Neuronal stem cell (in vitro differentiated cells): ENCODE results near the gene G6PC2.

Source experiments
- DNase-seq: peaks from one replicate; pipeline ENCODE4 v3.0.0-alpha.2; 2013; ENCODE audit warnings: low spot score
- H2AFZ ChIP-seq: one replicate; pipeline ENCODE4 v1.6.1; 2013; ENCODE audit warnings: mild to moderate bottlenecking, low read length, inconsistent platforms
- H2AK5ac ChIP-seq: 2 replicates; pipeline ENCODE4 v1.6.1; 2013; ENCODE audit warnings: low read depth, mild to moderate bottlenecking, inconsistent platforms, low read length, moderate library complexity, mixed read lengths
- H2BK120ac ChIP-seq: 2 replicates; pipeline ENCODE4 v1.6.1; 2013; ENCODE audit warnings: low read depth, mild to moderate bottlenecking, inconsistent platforms, low read length, moderate library complexity, mixed read lengths
- H2BK12ac ChIP-seq: one replicate; pipeline ENCODE4 v1.6.1; 2013; ENCODE audit warnings: low read length, inconsistent platforms
- H2BK15ac ChIP-seq: 2 replicates; pipeline ENCODE4 v1.6.1; 2013; ENCODE audit warnings: mild to moderate bottlenecking, low read length, inconsistent platforms, mixed read lengths
- H2BK5ac ChIP-seq: one replicate; pipeline ENCODE4 v1.6.1; 2013; ENCODE audit warnings: inconsistent platforms, mild to moderate bottlenecking, low read length, moderate library complexity
- H3K14ac ChIP-seq: one replicate; pipeline ENCODE4 v1.6.1; 2013; ENCODE audit warnings: low read length, inconsistent platforms
- H3K18ac ChIP-seq: 2 replicates; pipeline ENCODE4 v1.6.1; 2013; ENCODE audit warnings: low read length, inconsistent platforms
- H3K23ac ChIP-seq: 2 replicates; pipeline ENCODE4 v1.6.1; 2013; ENCODE audit warnings: low read depth, mild to moderate bottlenecking, mixed read lengths, low read length, inconsistent platforms; ENCODE audit not compliant: poor library complexity
- H3K27ac ChIP-seq: replicated peaks from 3 replicates; pipeline ENCODE4 v1.5.1; 2013; ENCODE audit warnings: low read length, inconsistent platforms
- H3K27me3 ChIP-seq, 3 experiments: 2 replicates each; pipeline ENCODE4 v1.6.1; 2013; ENCODE audit warnings: low read length in 3 of 3, mild to moderate bottlenecking in 2 of 3, inconsistent platforms in 1 of 3, low read depth in 1 of 3, mixed read lengths in 1 of 3, moderate library complexity in 1 of 3; ENCODE audit not compliant: control insufficient read depth in 3 of 3, insufficient read depth in 3 of 3
- H3K36me3 ChIP-seq, 2 donors: replicated peaks in 1 of 2; 2 replicates each; pipeline ENCODE4 v1.6.1; 2013; ENCODE audit warnings: low read length in 2 of 2; ENCODE audit not compliant: control insufficient read depth in 2 of 2, insufficient read depth in 2 of 2
- H3K4ac ChIP-seq: 2 replicates; pipeline ENCODE4 v1.6.1; 2013; ENCODE audit warnings: inconsistent platforms, mild to moderate bottlenecking, low read length, moderate library complexity
- H3K4me1 ChIP-seq, 2 donors: 1 replicate in 1 of 2; 2 replicates in 1 of 2; pipeline ENCODE4 v1.6.1; 2013; ENCODE audit warnings: low read length in 2 of 2, low read depth in 1 of 2; ENCODE audit not compliant: control insufficient read depth in 2 of 2, insufficient read depth in 1 of 2
- H3K4me2 ChIP-seq: one replicate; pipeline ENCODE4 v1.6.1; 2013; ENCODE audit warnings: mild to moderate bottlenecking, low read length, inconsistent platforms; ENCODE audit not compliant: insufficient read depth, poor library complexity, severe bottlenecking
- H3K4me3 ChIP-seq, 2 donors: 2 replicates each; pipeline ENCODE4 v1.5.1; 2013; ENCODE audit warnings: low read length in 2 of 2, mild to moderate bottlenecking in 2 of 2, inconsistent platforms in 1 of 2, moderate library complexity in 1 of 2
- H3K79me1 ChIP-seq: one replicate; pipeline ENCODE4 v1.6.1; 2013; ENCODE audit warnings: low read depth, mild to moderate bottlenecking, inconsistent platforms, low read length, moderate library complexity
- H3K9ac ChIP-seq: one replicate; pipeline ENCODE4 v1.6.1; 2013; ENCODE audit warnings: mild to moderate bottlenecking, low read depth, low read length, inconsistent platforms; ENCODE audit not compliant: poor library complexity
- H3K9me3 ChIP-seq, 2 donors: replicated peaks in 1 of 2; 2 replicates each; pipeline versions ENCODE3 to v1.6.1; 2013; ENCODE audit warnings: low read length in 2 of 2, mild to moderate bottlenecking in 2 of 2, inconsistent platforms in 1 of 2, low read depth in 1 of 2, mixed read lengths in 1 of 2, moderate library complexity in 1 of 2; ENCODE audit not compliant: control insufficient read depth in 2 of 2, insufficient read depth in 1 of 2
- H4K8ac ChIP-seq: one replicate; pipeline ENCODE4 v1.6.1; 2013; ENCODE audit warnings: low read depth, mild to moderate bottlenecking, inconsistent platforms, low read length, moderate library complexity
- H4K91ac ChIP-seq: one replicate; pipeline ENCODE4 v1.6.1; 2013; ENCODE audit warnings: low read length, low read depth, mild to moderate bottlenecking, inconsistent platforms; ENCODE audit not compliant: poor library complexity
- WGBS, 2 donors: extraction: QIAGEN DNeasy Blood & Tissue Kit; methylation state at CpG; one replicate each; pipeline ENCODE4 v1.1.7; 2013; ENCODE audit warnings: missing lambda C conversion rate in 2 of 2, mixed read lengths in 1 of 2; ENCODE audit not compliant: insufficient read length in 2 of 2, insufficient replicate concordance in 1 of 2; ENCODE audit errors: extremely low coverage in 2 of 2; 5-methylcytosine and 5-hydroxymethylcytosine counted together

The G6PC2 gene

DNA sequence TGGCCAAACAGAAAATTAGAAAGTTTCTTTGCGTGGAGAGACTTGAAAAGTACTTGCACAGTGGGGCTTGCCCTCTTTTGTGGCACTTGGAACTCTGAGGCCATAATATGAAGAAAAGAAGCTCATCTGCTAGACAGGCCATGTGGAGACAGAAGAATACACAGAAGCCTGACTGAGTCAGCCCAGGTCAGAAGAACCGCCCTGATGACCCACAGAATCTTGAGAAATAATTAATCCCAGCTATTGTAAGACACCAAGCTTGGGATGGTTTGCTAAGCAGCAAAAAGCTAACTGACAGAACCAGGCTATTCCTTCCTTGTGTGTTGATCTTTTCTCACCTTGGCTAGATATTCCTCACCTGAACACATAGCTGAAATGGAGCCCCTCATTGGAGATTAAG lies 33.7 kb downstream of the G6PC2 start:
- Histone ChIP-seq H2BK5ac (no peak overlapping the region), H2AFZ (no peak overlapping the region), H3K4me1 (no peaks in the 10 kb centered on the region), H3K14ac (no peak overlapping the region), H3K23ac (no peak overlapping the region), H3K27ac (no peak overlapping the region), H3K9ac (no peak overlapping the region), H3K27me3 (peaks cover 0 to 2% (median 0%) of the 10 kb centered on the region in 3 experiments), H3K9me3 (peaks cover 0 to 2% of the 10 kb centered on the region in 2 donors), H3K4me3 (no peak overlapping the region), H3K4me2 (no peak overlapping the region), H2BK12ac (no peak overlapping the region), H2BK15ac (no peak overlapping the region), H4K91ac (no peak overlapping the region), H3K4ac (no peak overlapping the region), H4K8ac (no peak overlapping the region), H2BK120ac (no peak overlapping the region), H3K36me3 (no peaks in the 10 kb centered on the region), H3K18ac (no peak overlapping the region), H2AK5ac (no peak overlapping the region), H3K79me1 (no peaks in the 10 kb centered on the region)
- DNase-seq: no peak
- no CpG with 5 or more reads among the region's 2 CpGs for WGBS, 2 donors

- H3K9me3 ChIP-seq: peaks cover 0 to 2% of the 10 kb centered on the region in 2 donors
- no peak overlapping the region for H3K27ac ChIP-seq
- no peak overlapping the region for H2BK120ac ChIP-seq
- no peak overlapping the region for H3K9ac ChIP-seq
- no peak overlapping the region for H2AK5ac ChIP-seq
- H2BK5ac ChIP-seq: no peak overlapping the region
- no peak overlapping the region for H3K4me3 ChIP-seq
- H2BK15ac ChIP-seq: no peak overlapping the region
- H4K8ac ChIP-seq: no peak overlapping the region
- no peak overlapping the region for H3K23ac ChIP-seq
- H3K18ac ChIP-seq: no peak overlapping the region
- H2BK12ac ChIP-seq: no peak overlapping the region
- no peak overlapping the region for H3K4ac ChIP-seq
- no peak overlapping the region for H2AFZ ChIP-seq
- H3K79me1 ChIP-seq: no peaks in the 10 kb centered on the region
- H3K4me2 ChIP-seq: no peak overlapping the region
- H3K4me1 ChIP-seq: no peaks in the 10 kb centered on the region
- H4K91ac ChIP-seq: no peak overlapping the region
- no peak overlapping the region for H3K14ac ChIP-seq
- peaks cover 0 to 2% (median 0%) of the 10 kb centered on the region in 3 experiments for H3K27me3 ChIP-seq
- H3K36me3 ChIP-seq: no peaks in the 10 kb centered on the region
- no CpG with 5 or more reads among the region's 14 CpGs for WGBS, 2 donors
- DNase-seq: no peak
These were observed 34.9 kb downstream of the G6PC2 start for GRCh38 chr2:168935810-168936581.

DNA sequence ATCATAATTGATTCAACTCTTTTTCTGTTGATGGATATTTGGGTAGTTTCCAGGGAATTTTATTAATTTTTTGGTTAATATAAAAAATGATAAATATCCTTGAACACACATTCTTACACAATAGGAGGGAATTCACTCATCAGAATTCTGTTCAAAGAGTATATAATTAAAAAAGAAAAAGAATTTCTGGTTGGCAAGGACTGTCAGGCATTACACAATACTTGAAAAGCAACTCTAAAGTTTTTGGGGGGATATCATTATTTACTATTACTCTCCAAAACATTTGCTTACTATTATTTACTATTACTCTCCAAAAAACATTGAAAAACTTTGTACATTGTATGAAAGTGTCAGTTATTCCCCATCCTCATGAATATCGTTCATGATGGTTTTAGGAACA lies 38.0 kb downstream of the G6PC2 start:
- H2AK5ac ChIP-seq: no peak overlapping the region
- H3K36me3 ChIP-seq: no peaks in the 10 kb centered on the region
- H4K91ac ChIP-seq: no peak overlapping the region
- H2BK120ac ChIP-seq: no peak overlapping the region
- H3K9ac ChIP-seq: no peak overlapping the region
- H3K9me3 ChIP-seq: peaks cover 0 to 2% of the 10 kb centered on the region in 2 donors
- no peak overlapping the region for H3K4me3 ChIP-seq
- H4K8ac ChIP-seq: no peak overlapping the region
- no peaks in the 10 kb centered on the region for H3K4me1 ChIP-seq
- no peaks in the 10 kb centered on the region for H3K79me1 ChIP-seq
- peaks cover 0 to 4% (median 2%) of the 10 kb centered on the region in 3 experiments for H3K27me3 ChIP-seq
- H2AFZ ChIP-seq: no peak overlapping the region
- no peak overlapping the region for H3K14ac ChIP-seq
- H3K27ac ChIP-seq: no peak overlapping the region
- WGBS, 2 donors: no CpG with 5 or more reads among the region's 1 CpG
- H3K4ac ChIP-seq: no peak overlapping the region
- no peak overlapping the region for H3K18ac ChIP-seq
- H3K23ac ChIP-seq: no peak overlapping the region
- no peak overlapping the region for H2BK5ac ChIP-seq
- no peak overlapping the region for H2BK15ac ChIP-seq
- no peak overlapping the region for H3K4me2 ChIP-seq
- H2BK12ac ChIP-seq: no peak overlapping the region
- no peak for DNase-seq

DNA sequence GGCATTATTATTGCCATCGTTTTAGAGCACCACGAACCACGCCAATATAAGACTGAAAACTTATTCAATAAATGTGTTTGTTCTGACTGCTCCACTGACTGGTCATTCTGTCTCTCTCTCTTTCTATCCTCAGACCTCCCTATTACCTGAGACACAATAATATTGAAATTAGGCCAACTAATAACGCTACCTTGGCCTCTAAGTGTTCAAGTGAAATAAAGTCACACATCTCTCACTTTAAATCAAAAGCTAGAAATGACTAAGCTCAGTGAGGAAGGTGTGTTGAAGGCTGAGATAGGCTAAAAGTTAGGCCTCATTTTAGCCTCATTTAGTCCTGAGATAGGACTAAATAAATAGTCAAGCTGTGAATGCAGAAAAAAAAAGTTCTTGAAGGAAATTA lies 38.8 kb downstream of the G6PC2 start:
- H3K27me3 ChIP-seq: peaks cover 0 to 7% (median 2%) of the 10 kb centered on the region in 3 experiments
- no peak overlapping the region for H3K9ac ChIP-seq
- no peak overlapping the region for H3K14ac ChIP-seq
- H2BK12ac ChIP-seq: no peak overlapping the region
- H3K4me3 ChIP-seq: no peak overlapping the region
- H4K91ac ChIP-seq: no peak overlapping the region
- no peaks in the 10 kb centered on the region for H3K36me3 ChIP-seq
- DNase-seq: no peak
- H3K4me2 ChIP-seq: no peak overlapping the region
- no peak overlapping the region for H4K8ac ChIP-seq
- H3K4me1 ChIP-seq: no peaks in the 10 kb centered on the region
- no peak overlapping the region for H2BK5ac ChIP-seq
- H3K9me3 ChIP-seq: peaks cover 0 to 2% of the 10 kb centered on the region in 2 donors
- no peak overlapping the region for H2BK120ac ChIP-seq
- H3K18ac ChIP-seq: no peak overlapping the region
- no peak overlapping the region for H2BK15ac ChIP-seq
- H2AFZ ChIP-seq: no peak overlapping the region
- H3K27ac ChIP-seq: no peak overlapping the region
- WGBS, 2 donors: no CpG with 5 or more reads among the region's 4 CpGs
- H2AK5ac ChIP-seq: no peak overlapping the region
- H3K79me1 ChIP-seq: no peaks in the 10 kb centered on the region
- no peak overlapping the region for H3K23ac ChIP-seq
- no peak overlapping the region for H3K4ac ChIP-seq
